NCI-H2227 treated with DMSO at 0.1 percent for 48 hours (cell line): ENCODE measurements around the gene KIF21B.
A peak's percentile ranks its signal among the peaks of the same experiment; 100 is the strongest.

Source experiments
- DNase-seq: peaks from one replicate; lab custom pipeline; 2025; lab: John Stamatoyannopoulos, UW

KIF21B gene

DNA sequence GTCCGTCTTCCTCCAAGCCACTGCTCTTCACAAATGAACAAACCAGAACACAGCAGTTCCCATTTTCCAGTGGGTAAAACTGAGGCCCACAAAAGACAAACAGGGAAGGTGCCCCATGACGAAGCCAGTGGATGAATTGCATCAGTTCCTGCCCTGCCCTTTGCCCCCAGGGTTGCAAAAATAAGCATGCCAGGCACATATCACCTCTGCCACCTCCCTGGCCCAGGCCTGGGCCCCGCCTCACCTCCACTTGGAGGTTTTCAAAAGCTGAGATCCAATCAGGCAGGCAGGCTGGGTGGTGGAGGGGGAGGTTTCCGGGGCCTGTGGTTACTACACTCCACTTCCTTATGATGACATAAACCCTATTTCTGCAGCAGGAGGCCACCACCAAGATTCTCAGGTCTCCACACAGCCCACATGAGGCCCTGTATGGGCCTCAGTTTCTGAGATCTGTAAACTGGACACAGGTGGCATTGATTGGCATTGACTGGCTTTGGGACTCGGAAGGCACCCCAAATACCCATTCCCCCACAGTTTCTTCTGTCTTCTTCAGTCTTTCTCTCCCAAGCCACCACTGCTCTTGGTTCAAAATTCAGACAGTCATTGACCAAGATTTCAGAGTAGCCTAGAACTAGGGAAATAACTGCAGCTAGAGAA, 4.1 kb downstream of the KIF21B start:
- no peak for DNase-seq

DNA sequence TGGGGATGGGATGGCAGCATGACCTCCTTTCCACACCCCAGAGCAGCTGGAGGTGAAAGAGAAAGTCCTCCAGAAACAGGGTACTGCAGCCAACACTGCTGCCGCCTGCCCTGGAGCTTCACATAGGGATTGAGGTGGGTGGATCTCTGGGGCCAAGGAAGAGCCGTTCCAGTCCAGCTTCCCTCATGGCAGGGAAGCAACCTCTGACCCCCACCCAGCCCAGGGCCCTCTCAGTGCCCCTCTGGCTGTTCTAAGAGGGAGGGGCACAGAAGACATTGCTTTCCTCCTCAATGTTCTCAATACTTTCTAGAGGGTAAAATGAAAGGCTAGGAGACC, 5.7 kb downstream of the KIF21B start:
- no peak for DNase-seq

DNA sequence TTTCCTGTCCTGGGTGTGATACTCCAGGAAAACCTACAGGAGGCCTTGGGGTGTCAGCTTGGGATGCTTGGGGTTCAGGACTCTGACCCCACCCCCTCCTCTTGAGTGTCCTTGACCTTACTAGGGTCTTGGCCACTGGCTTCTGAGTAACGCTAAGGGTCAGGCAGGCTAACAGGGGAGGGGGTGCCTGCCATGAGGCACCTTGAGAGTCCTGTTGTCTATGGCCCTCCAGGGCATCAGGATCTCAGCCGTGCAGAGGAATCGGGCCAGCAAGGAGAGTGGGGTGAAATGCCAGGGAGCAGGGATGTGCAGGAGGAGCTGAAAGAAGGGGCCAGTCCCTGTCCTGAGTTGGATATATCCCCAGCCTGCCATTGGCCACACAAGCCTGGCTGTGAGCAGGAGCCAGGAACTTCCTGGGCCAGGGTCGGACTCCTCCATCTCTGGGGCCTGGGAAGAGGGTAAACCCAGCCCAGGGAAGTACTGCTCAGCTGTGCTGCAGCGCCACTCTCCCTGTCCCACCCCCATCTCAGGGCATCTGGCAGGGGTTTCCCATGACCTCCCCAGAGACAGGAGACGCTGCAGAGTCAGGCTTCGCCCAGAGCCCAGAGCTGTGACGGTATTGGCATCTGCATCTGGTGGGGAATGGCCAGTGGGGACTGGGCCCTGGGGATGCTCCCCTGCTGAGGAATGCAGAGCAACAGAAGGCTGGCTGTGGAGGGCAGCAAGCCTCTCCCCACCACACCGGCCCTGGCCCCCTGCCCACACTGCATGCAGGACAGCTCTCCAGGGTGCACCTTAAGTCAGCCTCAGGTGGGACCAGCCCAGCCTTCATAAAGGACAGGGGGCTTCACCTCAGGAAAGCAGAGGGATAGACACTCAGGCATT, 6.3 kb downstream of the KIF21B start:
- no peak for DNase-seq

DNA sequence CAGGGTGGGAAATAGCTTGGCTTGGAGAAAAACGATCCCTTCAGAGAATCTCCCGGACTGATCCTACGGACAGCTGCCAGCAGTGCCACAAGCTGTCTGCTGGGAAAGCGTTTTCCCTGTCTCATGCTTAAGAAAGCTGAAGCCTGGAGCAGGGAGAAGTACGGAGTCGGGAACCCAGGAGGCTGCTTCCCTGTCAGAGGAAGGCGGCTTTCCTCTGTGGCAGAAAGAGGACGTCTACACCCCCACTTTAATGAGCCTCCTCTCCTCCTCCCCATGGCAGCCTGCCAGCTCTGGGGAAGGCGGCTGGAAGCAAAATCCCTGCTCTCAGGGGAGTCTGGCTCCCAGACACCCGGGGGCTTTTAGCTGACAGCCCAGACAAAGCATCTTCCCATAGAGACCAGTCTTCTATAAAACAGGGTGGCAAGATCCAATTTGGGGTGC, 7.3 kb downstream of the KIF21B start:
- peak; percentile 68 for DNase-seq

DNA sequence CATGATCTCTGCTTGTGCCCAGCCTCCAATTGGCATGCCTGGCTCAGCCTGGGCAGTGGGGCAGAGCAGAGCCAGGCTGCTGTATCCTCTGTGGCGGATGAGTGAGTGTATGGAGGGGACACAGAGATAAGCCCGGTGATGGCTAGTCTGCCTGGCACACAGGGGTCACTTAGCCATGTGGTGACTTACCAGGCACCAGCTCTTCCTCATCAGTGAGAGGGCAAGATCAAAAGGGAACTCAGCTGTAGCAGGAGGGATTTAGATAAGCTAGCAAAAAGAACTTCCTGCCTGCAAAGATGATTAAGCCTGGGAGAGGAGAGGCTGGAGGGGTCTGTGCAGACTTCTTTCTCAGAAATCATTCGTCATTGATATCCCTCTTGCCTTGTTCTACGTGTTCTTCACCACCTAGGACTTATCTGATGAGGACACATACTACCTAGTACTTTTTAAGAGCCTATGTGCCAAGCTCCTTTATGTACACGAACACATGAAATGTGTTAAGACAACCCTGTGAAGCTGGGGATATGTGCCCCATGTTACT, 7.9 kb downstream of the KIF21B start:
- no peak for DNase-seq

DNA sequence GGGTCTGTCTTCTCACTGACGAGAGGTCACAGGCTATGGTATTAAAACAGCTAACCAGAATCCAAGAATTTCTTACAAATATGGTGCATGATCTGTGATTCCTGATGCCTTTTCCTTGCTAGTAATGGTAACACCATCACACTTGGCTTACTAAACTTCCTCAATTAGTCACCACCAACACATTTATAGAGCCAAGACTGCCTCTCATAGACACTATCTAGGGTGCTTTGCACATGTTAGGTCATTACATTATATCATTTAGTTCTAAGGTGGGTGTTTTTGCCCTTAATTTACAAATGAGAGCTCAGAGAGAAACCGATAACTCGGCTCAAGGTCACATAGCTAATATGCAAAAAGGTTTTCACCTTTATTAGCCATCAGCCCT, 8.7 kb downstream of the KIF21B start:
- DNase-seq, result no peak

DNA sequence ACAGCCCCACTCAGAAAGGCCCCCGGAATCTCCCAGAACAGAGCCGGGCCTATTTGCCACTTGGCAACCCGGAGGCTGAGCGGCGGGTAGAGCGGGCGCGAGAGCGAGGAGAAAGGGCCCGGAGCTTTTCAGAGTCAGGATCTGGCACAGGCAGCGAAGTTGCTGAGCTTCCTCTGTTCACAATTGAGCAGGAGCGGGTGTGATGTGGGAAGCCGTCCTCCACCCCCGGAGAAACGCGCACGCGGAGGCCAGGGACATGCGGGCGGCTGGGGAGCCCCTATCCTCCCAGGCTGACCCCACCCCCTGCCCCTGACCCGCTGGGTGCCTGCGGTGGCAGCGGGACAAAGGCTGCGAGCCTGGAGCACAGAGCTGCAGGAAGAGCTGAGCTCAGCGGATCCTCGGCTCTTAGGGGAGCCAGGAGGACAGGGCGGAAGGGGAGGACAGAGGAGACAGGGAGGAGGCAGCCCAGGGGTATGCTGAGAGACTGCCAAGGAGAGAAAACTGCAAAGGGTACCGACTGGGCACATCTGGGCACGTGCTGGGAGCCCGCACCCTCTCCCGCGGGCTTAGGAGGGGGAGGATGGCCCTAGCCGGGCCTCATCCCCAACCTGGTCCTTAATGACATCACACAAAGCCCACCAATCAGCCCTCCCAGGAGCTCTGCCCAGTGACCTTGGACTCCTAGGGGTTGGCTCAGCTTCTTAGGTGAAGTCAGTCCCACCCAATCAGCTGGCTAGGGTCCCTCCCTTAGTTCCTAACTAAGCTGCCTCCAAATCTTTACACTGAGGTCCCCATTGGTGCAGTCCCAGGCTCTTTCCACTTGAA, 9.3 kb downstream of the KIF21B start:
- DNase-seq, result no peak

DNA sequence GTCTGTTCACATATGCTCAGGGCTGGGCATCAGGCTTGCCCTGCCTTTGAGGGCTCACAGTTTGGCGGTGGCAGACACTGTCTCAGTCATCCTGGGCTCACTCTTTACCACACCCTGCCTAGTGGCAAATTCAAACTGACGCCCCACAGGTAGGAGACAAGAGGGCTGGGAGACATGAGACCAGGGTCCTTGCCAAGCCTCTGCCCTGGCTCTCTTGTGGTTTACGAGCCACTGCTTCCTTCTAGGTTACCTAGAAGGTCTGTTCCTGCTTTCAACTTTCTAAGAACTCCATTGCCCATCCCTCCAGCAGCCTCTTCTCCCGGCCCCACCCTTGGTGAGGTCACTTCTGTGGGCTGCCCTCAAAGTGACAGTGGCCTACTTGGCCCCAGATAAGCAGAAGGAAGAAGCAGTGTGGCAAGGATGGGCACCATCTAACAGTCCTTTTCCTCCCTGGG, 10.5 kb downstream of the KIF21B start:
- no peak for DNase-seq

DNA sequence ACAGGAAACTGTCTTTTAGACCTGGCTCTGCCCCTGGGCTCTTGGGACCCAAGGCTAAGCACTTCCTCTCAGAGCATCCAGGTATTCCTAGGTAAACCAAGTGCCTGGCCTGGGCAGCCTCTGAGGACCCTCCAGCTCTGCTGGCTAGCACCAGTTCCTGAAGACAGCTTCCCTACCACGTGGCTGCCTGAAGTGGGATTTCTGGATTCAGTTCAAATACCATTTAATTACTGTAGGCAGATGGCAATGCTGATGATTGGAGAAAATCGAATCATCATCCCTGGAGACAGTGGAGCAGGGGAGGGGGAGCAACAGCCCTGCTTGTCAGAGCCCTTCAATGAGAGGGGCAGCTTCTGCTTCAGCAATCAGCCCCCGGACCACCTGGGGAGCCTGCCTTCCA, 11.9 kb downstream of the KIF21B start:
- DNase-seq, result no peak

DNA sequence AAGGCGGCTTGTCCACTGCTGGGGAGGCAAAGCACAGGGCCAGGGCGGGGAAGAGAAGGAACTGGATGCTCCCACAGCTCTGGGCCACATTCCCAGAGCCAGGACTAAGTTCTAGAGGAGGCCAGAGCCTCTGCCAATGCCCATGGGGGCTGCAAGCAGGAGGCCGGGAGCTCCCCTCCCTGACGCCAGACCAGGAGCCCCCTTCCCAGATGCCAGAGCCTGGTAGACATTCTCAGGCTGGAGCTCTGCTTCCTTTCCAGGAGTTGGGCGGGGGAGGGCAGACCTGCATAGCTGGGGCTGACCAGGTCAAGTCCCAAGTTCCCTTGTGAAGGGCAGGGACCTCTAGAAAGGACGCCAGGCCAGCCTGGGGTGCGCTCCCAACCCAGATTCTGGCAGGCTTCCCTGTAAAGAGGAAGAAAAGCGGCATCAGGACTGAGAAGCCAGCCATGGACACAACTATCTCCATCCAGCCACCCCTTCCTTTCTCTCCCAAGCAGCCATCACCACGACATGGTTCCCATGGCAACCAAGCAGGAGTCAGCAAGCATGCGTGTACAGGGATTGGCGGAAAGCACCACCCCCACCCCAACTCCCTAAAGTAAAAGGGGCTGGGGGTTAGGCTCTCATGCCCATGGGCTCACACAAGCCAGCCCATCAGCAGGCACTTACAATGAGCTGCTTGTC, 13.4 kb downstream of the KIF21B start:
- DNase-seq, result peak; percentile 40

DNA sequence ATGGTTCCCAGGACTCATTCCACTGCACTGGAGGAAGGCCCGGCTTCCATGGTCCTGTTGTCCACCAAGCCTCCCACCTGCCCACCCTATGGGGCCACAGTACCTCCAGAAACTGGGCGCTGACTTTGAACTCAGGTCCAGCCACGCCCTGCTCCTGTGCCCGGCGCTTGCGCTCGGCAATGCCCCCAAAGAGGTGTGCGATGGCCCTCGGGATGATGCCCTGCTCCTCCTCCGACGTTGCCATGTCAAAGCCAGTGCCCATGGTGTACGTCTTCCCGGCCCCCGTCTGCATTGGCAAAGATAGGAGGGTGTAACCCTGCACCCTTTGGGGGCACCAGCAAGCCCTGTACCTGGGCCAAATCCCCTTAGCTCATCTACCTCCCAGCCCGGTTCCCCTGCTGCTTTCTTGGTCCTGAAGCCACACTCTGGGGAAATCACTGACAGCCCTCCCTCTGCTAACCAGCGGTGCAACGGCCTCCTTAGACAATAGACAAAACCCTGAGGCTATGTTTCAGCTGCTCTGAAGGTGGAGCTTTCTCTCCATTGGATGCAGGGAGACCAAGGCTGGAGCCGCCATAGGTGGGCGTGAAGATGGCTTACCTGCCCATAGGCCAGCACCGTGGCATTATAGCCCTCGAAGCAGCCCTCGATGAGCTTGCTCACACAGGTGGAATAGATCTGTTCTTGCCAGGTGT, 14.7 kb downstream of the KIF21B start:
- DNase-seq, result no peak

DNA sequence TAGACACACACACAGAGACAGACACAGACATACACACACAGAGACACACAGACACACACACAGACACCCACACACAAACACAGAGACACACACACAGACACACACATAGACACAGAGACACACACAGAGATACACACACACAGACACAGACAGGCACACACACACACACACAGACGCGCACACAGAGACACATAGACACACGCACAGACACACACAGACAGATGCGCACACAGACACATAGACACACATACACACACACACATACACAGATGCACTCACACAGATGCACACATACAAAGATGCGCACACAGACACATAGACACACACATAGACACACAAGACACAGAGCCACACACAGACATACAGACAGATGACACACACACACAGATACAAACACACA, 16.0 kb downstream of the KIF21B start:
- DNase-seq, result no peak

DNA sequence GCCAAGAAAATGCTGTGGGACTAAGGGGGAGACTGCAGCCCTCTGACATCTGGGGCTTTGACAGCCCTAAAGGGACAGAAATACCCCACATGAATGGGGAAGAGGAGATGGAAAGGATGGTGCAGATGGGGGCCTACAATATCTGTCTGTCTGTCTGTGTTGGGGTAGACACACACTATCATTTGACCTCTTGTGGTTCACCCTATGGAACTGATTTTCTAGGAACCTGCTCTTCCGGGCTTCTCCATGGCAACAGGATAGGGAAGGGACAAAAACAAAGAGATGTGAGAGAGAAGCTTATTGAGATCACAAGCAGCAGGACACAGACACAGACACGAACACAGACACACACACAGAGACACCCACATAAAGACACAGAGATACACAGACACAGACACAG, 17.1 kb downstream of the KIF21B start:
- no peak for DNase-seq

DNA sequence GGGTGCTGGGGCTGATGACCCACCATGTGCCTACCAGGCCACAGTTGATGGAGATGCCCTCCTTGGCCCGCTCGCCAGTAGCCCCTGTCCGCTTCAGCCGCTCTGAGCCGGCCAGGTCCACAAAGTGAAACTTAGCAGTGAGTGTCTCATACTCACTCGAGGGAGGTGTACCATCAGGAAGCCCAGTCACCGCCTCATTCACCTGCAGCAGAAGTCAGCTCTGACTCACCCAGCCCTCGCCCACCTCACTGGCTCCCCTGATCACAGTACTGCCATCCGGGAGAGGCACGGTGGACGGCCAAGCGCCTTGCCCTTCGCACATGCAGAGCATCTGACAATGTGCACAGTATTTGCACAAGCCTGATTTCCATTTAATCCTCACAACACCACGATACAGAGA, 18.8 kb downstream of the KIF21B start:
- no peak for DNase-seq

DNA sequence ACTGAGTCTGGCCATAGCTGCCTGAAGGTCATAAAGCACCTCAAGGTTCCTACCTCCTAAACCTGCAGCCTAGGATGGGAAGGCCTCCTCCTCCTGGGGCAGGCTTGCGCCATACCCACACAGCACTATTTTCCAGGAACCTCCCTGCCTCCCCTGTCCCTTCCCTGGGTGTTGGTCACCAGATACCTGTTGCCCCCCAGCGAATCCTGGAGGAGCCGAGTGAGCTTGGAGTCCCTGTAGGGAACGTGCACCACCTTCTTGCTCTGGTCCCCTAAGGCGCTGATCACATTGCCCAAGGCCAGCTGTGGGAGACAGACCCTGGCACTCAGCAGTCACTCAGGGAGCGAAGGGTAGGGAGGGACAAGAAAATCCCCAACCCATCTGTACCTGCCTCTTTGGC, 19.4 kb downstream of the KIF21B start:
- DNase-seq, result no peak

DNA sequence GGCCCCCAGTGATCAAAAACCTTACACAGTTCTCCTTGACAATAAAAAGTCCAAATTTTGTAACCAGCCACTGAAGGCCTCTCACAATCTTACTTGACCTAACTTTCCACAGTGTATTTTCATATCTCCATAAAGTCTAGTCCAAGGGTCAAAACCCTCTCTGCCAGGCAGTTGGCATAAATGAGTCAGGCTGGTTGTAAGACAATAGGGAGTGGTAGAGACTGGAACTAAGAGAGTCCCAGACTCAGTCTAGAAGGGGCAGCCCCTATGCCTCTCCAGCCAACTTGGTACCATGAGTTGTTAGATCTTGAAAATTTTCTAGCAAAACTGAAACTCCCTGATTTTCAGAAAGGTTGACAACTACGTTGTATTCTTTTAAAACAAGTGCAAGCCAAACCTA, 21.0 kb downstream of the KIF21B start:
- DNase-seq, result no peak

DNA sequence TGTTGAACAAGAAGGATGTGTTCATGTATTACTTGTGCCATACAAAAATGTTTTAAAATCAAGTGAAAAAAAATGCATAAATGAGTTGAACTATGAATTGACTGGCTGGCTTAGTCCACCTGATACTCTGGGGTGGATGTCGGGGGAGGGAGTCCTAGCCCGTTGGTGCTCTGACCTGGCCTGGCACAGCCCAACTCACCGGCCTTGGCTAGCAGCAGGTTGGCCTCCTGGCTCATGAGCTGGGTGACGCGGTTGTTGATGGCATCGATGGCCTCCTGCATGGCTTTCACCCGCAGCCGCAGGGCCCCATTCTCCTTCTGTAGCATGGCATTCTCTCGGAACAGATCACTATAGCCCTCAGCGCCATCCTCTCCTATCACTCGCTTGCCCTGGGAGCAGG, 21.6 kb downstream of the KIF21B start:
- no peak for DNase-seq

DNA sequence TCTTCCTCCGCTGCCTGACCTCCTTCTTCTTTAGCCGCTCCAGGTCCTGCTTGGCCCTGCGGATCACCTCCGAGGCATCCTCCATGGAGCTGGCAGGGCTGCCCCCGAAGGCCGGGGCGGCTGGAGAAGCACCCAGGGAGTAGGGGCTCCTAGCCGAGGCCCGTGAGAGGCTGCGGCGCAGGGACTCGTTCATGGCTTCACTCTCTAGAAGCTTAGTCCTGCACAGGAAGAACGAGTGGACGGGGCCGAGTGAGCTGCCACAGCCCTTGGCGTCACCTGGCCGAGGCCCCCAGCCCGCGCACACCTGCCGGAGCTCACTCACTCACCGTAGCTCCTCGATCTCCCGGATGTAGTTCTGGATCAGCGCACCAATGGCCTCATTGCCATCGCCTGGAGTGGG, 23.1 kb downstream of the KIF21B start:
- DNase-seq, result no peak

DNA sequence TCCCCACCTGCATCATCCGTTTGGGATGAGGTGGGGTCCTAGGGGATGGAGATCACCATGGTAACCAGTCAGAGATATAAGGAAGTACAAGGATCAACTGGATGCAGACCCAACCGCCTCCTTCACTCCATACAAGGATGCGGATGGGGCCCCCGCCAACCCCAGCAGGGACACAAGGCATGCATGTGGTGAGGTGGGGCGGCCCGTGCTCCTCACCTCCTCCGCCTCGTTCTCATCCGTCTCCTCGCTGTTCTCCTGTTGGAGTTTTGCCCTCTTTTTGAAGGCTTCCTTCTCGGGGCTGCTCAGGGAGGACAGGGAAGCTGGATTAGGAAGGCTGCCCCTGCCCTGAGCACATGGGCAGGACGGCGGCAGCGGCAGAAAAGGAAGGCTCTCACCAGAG, 23.8 kb downstream of the KIF21B start:
- DNase-seq, result no peak

DNA sequence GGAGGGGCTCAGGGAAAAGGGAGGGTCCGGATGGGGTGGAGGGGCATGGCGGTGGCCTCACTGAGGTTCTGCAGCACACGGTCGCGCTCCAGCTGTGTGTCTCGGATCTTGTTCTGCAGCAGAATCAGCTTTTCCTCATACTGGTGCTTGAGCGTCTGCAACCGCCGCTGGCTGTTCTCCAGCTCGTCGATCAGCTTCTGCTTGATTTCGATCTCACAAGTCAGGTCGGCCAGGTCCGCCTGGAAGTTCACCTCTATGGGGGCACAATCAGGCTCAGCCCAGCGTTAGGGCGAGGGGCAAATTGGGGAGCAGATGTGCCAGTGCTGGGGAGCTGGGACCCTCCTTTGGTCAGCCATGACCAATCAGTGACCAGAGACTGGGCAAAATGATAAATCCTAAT, 25.2 kb downstream of the KIF21B start:
- no peak for DNase-seq

DNA sequence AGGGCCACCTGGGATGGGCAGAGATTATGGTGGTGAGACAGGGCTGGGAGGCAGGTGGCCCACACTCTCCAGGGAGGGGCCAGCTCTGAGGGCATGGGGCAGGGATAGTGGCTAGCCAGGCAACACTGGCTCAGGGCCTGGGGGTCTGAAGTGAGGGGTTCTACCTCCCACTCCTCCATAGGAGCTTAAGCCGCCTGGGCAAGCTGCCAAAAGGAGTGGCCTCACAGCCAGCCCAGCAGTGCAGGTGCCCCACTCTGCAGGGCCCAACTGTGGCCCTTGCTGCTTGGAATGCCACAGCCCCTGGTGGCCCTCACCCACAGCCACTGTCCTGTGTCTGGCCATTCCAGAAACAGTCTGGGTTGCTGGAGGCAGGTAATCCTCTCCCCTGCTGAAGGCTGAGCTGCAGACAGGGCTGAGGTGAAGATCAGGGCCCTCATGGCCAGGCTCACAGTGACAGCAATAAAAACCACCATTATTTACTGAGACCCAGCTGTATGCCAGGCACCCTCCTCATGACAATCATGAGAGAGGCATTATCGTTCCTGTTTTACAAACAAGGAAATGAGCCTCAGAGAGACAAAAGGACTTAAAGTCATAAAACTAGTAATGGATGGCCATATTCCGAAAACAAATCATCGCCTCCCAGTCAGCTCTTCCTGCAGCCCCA, 31.0 kb downstream of the KIF21B start:
- DNase-seq, result no peak
